ENCODE measurements around the gene BATF.

The BATF gene

DNA sequence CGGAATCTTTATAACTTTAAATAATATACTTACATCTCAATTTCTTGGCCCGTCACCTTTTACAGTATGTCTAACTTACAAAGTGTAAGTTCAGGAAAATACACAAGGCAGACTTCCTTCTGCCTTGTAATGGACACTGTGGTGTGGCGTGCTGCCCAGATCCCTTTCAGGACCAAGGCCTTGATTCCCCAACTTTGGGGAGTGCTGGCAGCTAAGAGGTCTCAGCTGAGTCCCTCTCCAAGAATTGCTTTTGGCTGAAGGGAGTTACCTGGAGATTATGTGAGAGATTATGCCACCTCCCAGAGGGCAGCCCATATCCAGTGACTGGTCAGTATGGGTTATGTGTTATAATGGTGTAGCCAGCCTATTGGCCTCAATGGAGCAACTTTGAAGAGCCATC is 21.2 kb upstream of the BATF start:
- no peak for DNase-seq

DNA sequence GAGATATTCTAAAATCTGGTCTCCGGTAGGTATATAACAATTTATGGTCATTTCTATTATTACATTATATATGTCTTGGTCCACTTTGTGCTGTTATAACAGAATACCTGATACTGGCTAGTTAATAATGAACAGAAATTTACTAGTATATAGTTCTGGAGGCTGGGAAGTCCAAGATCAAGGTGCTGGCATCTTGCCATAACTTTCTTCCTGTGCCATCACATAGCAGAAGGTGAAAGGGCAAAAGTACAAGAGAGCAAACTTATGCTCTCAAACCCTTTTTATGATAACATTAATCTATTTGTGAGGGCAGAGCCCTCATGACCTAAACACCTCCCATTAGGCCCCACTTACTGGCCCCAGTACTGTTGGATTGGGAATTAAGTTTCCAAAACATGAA is 17.9 kb upstream of the BATF start:
- no peak for DNase-seq

DNA sequence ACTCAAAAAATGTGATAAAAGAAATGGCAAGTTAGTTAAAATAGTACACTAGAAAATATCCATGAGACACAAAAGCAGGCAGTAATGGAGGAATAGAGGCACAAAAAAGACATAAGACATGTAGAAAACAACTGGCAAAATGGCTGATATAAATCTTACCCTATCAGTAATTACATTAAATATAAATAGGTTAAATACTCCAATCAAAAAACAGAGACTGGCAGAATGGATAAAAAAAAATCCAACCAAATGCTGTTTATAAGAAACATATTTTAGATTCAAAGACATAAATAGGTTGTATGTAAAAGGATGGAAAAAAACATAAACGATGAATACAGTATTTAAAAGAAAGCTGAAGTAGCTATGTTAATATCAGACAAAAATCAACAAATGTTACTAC is 15.3 kb upstream of the BATF start:
- DNase-seq, result no peak

DNA sequence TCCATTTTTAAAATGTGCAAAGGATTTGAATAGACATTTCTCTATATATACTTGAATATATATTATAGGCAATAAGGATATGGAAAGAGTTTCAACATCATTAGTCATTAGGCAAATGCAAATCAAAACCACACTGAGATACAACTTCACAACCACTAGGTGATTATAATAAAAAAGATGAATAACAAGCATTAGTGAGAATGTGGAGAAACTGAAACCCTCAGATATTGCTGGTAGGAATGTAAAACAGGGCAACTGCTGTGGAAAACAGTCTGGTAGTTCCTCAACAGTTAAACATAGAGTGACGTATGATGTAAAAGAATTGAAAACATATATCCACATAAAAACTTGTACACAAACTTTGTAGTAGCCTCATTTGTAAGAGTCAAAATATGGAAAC is 11.7 kb upstream of the BATF start:
- no peak for DNase-seq

DNA sequence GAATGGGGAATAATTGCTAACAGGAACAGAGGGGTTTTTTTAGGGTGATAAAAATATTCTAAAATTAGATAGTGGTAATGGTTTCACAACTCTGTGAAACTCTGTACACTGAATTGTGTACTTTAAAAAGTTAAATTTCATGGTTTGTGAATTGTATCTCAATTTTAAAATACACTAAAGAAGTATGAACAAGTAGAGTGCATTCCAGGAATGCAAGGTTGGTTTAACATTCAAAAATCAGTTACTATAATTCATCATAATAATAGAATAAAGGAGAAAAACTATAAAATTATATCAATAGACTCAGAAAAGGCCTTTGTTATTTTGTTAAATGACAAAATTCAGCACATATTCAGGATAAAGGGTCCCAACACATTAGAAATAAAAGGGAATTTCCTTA is 11.1 kb upstream of the BATF start:
- no peak for DNase-seq

DNA sequence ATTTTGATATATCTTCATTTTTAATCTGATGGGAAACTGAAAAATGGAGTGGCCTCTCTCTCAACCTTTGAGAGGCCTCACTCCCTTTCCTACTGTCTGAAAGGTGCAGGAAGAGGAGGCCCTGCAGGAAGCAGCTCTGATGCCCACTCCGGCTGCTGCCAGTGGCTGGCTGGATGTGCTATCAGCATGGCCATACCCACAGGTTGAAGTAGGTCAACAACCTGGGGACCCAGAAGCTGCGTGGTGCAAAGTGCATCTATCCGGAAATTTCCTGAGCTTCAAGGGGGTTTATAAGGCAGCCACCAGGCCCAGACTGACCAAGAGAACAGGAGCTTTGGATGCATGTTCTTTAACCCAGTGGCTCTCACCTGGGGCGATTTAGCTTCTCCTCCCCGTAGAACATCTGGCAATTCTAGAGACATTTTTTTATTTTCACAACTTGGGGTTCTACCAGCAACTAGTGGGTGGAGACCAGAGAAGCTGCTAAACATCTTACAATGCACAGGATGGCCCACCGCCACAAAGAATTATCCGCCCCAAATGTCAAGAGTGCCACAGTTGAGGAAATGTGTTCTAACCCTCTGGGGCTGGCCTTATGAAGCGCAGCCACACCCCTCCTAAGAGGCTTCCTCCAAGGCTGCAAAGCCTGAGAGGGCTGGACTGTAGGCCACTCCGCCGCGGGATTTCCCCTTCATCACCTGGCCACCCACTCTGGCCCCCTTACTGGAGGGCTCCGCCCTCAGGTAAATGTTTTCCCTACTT is 8.2 kb upstream of the BATF start:
- no peak for DNase-seq

DNA sequence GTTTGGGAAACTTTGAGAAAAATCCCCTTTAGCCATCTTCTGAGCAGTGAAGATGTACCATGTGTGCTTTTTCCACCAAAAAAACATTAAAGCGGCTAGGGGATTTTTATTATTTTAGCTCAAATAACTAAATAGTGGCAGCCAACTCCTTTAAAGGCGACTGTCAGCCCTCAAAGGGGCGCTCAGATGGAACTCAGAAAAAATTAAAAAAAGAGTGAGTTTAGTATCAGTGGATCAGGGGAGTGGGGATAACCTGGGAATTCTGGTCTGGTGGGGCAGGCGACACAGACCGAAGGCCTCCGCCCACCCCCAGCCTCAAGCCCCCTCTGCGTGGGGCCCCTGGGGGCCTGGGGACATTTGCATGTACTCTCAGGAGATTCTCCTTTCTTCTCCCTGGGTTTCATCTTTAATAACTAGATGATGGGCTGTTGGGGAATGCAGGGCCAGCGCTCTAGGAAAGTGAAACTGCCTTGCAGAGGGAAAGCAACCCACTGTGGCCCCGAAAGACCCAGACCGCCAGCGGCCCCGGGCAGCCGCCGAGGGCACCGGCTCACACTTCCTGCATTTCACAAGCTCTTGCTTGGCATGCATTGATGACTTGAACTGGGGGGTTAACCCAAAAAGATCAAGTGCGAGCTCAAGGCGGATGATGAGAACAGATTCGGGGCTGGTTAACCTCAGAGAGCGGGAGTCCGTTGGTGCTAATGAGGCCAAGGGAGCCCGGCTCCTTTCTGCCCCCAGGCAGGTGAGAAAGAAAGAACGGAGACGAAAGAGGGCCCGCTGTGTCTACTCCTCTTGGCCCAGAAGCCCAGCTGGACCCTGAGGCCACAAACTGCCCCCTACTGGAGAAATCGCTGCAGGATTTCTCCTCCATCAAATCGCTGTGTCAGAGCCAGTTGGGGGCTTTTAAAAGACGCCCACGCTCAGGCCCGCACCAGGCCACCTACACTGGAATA is 7.3 kb upstream of the BATF start:
- peak; percentile 35 to 52 for DNase-seq

DNA sequence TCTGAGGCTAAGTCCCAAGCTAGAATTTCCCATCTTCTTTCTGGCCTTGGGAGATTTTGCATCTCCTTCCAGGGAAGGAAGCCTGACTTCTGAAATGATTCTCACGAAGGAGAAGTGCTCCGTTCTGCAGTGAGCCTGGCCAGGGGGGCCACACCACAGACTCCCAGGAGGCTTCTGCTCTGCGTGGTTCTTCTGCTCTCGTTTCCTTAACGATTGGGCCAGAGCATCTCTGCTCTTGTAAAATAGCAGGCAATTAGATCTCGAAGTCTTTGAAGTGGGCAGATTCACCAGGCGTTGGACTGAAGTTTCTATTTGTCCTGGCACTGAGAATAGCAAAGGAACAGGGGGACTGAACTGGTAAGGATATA is 6.7 kb upstream of the BATF start:
- DNase-seq, result peak; percentile 23 to 30

DNA sequence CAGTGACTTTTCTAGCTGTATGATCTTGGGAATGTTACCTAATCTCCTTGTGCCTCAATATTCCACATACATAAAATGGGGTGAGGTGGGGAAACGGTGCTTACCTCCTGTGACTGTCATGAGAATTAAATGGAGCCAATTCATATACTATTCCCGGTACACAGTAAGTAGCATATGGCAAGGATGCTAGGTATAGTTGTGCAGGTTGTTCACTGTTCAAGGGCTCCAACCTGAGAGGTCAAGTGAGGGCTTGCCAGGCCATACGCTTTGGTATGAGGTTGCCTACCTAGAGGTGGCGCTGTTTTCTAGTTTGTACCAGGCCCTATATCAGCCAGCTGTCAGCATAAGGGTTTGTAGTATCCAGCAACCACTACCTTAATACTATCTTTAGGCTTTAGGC is 3.6 kb upstream of the BATF start:
- DNase-seq, result peak; percentile 52 to 60

DNA sequence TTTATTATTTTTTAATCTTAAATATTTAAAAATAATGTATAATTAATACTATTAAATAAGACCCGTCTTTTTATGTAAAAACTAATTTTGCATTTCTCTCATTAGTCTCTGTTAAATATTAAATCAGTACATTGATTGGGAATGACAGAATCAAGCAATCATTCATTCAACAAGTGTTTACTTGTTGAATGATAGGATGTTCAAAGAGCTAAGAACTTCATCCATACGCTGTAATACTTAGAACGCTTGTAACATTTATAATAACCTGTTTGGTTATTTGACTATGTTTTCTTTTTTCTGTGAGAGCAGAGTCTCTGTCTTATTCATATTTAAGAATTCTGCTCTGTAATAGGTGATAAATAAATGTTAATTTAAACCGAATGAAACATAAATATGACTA is 2.9 kb upstream of the BATF start:
- no peak for DNase-seq

DNA sequence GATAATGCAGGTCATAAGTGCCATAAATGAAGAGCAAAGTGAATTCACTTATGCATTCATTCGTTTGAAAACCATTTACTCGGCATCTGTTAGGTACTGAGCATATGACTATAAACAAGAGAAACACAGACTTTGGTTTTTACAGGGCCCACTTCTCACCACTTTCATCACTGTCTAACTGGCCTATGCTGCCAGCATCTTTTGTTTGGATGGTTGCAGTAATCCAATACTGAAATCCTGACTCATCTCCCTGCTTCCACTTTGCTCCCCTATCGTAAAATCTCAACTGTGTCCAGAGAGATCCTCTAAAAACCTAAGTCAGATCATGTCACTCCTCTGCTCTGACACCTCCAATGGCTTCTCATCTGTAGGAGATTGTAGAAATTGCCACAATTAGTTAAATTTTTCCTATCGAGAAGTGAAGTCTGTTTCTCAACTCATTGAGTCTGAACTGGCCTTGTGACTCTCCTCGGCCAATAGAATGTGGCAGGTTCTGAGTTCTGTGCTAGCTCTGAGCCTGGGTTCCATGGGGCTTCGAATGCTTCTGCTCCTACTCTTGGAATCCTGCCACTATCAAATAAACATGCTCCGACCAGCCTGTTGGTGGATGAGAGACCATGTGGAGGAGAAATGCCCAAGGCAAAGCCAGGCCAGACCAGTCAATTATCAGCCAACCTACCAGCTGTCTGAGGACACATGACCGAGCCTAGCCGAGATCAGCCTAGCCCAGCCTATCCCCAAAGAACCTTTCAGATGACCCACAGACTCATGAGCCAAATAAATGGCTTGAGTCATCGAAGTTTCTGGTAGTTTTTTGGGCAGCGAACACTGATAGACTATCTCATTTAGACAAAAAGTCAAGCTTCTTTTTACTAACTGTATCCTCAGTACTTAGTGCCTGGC is 2.2 kb upstream of the BATF start:
- no peak for DNase-seq

DNA sequence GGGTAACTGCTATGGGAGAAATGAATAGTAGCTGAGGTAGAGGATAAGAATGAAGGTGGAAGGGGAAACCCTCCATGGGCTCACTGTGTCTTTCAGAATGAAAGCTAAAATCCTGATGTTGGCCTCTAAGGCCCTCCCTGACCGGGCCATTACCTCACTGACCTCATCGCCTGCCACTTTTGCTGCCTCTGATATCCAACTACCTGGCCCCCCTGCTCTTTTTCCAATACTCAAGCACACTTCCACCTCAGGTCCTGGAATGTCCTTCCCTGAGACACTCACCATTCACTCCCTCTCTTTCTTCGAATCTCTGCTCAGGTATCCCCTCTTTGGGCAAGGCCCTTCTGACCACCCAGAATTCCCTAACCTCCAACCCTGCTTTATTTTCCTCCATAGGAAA is 1.4 kb upstream of the BATF start:
- DNase-seq, result no peak

DNA sequence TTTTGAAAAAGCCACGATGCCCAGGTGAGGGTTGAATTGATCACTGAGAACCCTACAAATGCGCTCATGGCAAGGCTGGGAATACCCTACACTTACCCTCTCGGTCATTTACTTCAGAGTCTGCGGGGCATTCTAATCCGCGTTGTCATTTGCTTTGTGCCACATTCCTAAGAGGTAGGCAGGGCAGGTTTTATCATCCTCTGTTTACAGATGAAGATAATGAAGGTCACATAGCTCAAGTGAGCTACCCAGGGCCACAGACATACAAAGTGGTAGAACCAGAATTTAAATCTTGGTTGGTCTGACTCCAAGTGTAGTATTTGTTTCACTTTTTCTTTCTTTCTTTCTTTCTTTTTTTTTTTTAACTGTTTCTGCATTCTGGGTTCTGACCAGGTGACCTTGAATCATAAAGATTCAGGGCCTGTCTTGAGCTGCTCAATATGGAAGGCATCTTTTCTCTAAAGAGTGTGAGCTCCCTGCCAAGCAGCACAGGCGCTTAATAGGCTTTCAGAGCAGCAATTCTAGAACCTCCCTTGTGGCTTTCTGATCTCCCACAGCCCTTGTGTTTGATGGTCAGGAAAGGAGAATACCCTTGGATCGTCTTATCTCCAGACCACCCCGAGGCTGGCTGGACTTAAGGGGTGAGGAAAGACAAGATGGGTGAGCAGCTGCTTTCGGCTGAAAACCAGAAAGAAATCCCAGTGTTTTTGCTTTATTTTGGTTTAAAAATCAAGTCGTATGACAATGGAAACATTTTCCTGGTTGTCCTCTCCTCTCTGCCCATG is 662 bp upstream of the BATF start:
- DNase-seq, result no peak

DNA sequence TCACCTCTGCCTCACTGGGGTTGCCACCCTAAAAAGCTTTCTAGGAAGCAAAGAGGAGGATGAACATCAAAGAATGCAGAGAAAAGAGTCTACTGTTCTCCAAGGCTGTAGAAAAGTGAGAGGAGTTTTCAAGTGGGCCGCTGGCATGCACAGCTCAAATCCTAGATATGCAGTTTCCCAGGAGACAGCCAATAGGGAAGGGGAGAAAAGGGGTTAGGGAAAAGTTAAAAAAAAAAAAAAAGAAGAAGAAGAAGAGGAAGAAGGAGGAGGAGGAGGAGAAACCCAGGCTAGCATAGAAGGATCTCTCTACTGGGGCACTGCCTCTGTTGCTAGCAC is 682 bp downstream of the BATF start:
- DNase-seq, result no peak

DNA sequence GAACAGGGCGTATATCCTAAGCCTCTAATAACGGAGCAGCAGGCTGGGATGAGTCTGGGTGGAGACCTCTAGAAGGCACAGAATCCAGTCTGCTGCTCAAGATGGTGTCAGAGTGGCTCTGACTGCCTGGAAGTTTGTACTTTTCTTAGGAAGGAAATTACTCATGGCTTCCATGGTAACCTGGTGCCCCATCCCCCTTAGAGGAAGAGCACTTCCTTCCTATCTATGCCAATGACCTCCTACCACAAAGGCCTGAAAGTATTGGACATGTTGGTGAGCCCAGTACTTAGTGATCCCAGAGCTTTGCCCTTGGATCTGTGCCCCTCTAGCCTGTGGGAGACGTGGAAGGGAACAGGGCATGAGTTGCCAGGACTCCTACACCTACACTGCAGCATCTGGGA is 1.5 kb downstream of the BATF start:
- DNase-seq, result peak in 1 of 2 experiments; percentile 13

DNA sequence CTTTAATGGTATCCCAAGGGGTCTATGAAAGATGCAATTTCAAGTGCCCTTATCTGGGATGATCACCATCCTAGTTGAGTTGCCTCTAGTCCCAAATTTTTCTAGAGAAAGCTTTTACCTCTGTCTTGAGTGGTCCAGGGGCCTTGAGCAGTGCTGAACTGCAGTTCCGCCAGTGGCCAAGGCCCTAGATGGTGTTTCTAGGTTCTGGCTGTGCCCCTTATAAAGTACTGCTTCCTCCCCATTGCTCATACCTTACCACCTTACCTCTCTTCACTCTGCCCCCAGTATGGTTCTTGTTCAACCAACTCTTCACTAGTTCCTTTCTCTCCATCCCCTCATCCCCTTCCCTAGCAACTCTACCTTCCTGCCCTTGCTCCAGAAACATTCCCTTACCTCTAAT is 3.7 kb downstream of the BATF start:
- no peak for DNase-seq

DNA sequence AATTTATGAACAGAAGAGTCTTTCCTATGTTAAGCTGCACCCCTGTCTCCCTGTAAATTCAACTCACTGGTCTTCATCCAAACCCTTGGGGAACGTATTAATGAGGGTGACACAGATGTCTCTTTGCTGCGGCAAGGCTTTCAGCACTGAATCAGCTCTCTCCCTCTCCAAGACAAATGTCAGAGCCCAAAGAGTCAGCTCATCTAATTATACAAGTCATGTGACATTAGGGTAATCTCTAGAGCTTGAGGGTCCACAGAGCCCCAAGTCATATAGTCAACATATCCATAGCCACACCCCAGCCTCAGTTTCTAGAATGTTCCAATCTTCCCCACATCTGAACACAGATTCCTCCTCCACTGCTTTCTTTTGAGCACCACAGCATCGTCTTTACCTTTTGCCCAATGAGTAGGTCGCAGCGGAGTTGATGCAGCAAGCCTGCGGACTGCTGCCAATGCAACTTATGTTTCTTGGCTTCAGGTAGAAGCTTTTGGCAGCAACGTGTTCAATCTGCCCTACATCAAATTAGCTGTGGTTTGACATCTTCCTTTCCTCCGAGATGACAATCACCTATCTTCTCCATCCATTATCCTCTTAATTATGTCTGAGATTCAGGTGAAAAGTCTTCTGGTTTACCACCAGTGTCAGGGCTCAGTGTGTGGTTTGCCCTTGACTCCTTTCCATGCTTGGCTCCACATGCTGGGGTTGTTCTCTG is 5.3 kb downstream of the BATF start:
- no peak for DNase-seq

DNA sequence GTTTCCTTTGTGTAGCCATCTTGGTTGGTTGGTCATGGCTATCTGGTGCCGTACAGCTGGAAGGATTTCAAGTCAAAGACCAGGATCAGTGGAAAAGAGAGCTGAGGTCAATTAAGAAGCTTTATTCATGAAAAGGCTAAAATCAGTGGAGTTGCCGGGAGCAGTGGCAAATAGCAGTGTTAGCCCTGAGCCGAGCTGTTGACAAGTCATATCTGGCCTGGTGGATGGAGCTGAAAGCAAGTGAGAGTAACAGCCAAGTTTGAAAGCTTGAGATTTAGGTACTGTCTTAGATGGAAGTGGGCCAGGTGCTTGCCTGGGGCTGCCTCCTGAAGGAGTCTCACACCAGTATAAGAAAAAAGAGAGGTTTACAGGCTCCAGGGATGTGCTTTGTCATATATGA is 9.0 kb downstream of the BATF start:
- DNase-seq, result no peak

DNA sequence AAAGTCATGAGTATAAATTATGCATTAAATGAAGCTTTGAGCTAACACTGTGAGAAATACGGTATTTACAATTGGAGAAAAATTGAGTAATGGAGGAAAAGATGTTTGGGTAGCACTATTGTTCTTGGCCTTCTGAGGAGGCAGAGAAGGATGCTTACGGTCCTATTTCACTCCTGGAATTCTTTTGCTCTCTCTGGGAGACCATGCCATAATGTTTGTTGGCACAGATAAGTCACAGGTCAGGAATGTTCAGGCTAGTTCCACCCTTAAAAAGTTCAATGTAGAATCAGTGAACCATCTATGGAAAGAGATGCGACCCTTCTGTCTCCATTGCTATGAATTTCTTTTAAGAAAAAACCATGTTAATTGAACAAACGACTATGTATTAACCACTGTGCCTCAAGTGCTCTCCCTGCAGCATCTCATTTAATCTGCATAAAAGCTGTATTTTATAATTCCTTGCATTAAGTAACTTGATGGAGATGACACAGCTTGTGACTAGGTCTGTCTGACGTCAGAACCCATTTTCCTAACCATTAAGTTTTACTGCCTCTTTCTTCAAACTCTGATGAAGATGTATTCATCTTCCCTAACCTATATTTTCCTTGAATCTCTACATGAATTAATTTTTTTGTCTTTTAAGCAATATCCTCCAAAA is 9.5 kb downstream of the BATF start:
- no peak for DNase-seq

DNA sequence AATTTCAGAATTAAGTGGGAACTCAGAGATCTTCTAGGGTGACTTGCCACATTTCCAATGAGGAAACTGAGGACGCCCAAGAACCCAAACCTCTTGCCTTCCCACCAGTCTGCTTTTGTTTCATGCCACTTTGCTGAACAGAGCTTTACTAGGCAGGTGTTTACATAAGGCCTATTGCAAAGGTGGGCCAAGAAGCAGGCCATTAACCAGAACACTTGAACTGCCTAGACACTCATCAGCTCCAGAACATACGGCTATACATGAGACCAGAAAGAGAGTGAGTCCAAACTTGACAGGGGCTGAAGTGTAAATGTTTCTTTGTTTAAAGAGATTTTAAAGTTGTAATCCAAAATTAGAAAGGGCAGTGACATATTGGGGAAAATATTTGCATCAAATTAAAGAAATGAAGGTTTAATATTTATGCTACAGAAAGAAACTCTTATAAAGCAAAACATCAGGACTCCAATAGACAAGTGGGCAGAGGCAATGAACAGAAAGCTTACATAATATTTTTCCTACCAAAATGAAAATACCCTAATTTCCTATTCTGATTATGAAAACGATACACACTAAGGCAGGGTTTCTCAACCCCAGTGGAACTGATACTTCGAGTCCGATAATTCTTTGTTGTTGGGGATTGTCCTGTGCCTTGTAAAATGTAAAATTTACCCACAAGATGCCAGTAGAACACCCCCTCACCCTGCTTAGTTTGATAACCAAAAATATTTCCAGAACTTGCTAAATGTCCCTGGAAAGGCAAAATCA is 11.7 kb downstream of the BATF start:
- no peak for DNase-seq

Data from Kasumi-1 (cell line).